Fibroblast of peridontal ligament (primary cell): Measurements from ENCODE around the gene MYO10.
"Not testable (repeated sequence)": the region's sequence is repeated elsewhere in the genome, so short reads cannot be mapped to it uniquely, and the experiment has no call there.

Experiments
- DNase-seq: peaks from one replicate; pipeline ENCODE4 v3.0.0-alpha.2; 2010; ENCODE audit errors: extremely low read depth

Gene MYO10

DNA sequence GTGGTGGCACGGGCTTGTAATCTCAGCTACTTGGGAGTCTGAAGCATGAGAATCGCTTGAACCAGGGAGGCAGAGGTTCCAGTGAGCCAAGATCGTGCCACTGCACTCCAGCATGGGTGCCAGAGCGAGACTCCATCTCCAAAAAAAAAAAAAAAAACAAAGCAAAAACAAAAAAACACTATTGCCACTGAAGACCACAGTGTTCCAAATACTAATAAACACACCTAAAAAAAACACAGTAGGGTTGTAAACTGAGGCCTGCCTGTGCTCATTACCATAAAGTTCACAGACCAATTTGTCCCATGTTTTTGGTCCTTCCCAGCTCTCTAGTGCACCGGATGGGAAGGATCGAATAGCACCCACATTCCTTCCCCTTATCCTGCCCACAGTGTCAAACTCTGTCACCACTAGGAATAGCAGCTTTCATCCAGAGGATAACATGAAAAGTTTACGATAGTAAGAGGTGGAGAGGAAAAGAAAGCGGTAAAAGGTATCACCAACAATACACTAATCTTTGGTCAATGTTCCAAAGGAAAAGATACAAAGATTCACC is 49.2 kb downstream of the MYO10 start:
- no peak for DNase-seq

- DNase-seq: peak; percentile 99
These were observed 49.7 kb downstream of the MYO10 start for GRCh38 chr5:16886366-16886736.

GRCh38 chr5:16885635-16886365 is 50.3 kb downstream of the MYO10 start:
- DNase-seq: no peak

- no peak for DNase-seq
These were observed 51.5 kb downstream of the MYO10 start for GRCh38 chr5:16884595-16884994.

DNA sequence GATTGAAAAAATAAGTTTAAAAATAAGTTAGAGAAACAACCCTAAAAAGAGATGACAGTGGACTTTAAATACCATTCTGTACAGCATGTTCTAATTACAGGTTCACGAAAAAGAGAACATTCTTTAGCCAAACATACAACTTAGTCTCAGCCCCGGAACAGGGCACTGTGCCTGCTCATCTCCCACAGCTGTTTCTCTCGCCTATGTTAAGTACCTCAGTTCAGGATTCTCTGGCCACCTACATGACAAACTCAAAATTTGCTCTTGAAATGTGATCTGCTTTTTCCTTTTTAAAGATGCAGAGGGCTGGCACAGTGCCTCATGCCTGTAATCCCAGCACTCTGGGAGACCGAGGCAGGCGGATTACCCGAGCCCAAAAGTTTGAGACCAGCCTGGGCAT is 52.3 kb downstream of the MYO10 start:
- no peak for DNase-seq

GRCh38 chr5:16883176-16883575 is 52.9 kb downstream of the MYO10 start:
- DNase-seq: peak; percentile 65

GRCh38 chr5:16881251-16881650 is 54.8 kb downstream of the MYO10 start:
- DNase-seq: no peak

- DNase-seq: no peak
These were observed 55.5 kb downstream of the MYO10 start for GRCh38 chr5:16880547-16880946.

GRCh38 chr5:16879650-16880049 is 56.4 kb downstream of the MYO10 start:
- no peak for DNase-seq

DNA sequence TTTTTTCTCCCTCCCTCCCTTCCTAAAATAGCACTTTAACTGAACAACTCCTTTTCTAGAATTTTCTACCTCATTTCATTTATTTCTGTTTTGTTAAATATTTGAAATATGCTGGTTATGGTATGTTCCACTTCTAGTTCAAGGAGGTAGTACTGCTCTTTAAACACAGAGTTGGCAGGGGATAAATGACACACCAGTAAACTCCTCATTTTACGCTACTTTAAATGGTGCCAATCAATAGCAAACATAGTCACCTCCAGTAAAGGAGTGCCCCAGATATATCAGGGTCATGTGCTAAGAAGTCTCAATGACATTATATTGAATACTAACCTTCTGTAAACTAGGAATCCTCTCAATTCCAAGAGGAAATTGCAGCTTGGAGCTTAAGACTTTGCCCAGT is 56.9 kb downstream of the MYO10 start:
- no peak for DNase-seq

- peak; percentile 70 for DNase-seq
These were observed 58.7 kb downstream of the MYO10 start for GRCh38 chr5:16877267-16877935.

- DNase-seq: not testable (repeated sequence)
These were observed 61.7 kb downstream of the MYO10 start for GRCh38 chr5:16874424-16874823.

GRCh38 chr5:16871746-16872339 is 64.2 kb downstream of the MYO10 start:
- peak; percentile 98 for DNase-seq

- DNase-seq: no peak
These were observed 65.2 kb downstream of the MYO10 start for GRCh38 chr5:16870878-16871277.

DNA sequence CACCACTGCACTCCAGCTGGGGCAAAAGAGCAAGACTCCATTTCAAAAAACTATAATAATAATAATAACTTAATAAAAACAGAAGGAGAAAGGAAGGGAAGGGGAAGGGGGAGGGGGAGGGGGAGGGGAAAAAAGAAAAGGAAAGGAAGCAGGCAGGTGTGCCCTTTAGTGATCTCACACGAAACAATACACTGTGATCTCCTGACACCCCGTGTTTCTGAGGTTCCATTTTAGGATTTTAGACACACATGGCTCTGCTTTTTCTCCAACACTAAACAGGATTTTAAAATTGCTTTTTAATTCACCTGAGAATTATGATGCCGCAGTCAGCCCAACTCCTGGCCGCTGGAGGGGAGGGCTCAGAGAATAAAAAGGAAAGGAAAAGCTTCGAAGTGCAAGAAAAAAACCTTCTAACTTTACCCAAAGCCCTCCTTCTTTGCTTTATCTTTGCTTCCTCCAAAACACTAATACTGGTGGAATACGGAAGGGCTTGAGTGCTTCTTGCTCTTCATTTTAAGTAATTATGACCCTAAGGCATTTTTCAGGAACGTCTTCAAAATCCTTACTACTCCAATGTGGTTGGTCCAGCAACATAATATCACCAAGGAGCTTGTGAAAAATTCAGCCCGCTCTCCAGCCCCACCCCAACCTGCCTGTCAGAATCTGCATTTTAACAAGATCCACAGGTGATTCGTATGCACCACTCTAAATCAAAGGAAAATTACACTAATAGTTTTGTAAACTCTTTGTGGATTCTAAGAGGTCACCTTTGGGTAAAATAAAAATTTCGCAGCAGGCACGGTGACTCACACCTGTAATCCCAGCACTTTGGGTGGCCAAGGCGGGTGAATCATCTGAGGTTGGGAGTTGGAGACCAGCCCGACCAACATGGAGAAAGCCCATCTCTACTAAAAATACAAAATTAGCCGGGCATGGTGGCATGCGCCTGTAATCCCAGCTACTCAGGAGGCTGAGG is 66.0 kb downstream of the MYO10 start:
- no peak for DNase-seq

DNA sequence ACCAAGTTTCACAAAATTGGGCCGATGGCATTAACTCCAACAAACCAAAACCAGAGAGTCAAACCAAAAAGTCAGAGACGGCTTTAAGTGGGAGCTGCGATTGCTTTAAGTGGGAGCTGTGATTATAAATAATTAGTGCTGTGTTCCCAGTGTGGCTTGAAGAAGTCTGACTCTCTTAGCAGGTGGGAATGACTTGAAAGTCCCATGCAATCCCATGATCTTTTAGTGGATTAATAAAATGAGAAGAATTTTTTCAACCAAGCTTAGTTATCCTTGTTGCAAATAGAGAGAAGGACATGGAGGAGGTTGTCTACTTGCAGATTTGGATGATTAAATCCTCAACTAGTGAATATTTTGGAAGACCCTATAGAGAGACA is 68.5 kb downstream of the MYO10 start:
- no peak for DNase-seq

GRCh38 chr5:16866795-16867576 is 69.1 kb downstream of the MYO10 start:
- no peak for DNase-seq

GRCh38 chr5:16866273-16866672 is 69.8 kb downstream of the MYO10 start:
- no peak for DNase-seq

DNA sequence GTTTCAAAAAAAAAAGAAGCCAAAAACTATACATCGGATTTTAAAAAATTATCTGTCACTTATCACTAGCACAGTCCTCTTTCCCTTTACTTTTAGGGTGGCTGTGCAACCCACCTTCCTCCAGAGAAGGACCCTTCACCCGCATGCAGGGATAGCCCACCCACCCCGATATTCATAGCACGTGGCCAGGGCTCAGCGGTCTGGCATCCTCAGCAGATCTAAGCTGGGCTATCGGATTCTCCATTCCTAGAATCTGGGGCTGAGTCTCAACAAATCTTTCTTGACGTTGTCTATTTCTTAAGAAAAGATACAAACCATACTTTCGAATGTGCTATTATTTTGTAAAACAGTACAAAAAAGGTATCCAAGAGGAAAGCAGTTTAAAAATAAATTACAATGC is 70.9 kb downstream of the MYO10 start:
- DNase-seq: no peak

GRCh38 chr5:16864631-16865131 is 71.4 kb downstream of the MYO10 start:
- DNase-seq: peak; percentile 71

GRCh38 chr5:16863469-16863946 is 72.6 kb downstream of the MYO10 start:
- no peak for DNase-seq
